ENCODE measurements around the gene DDTL. TPM values are rescaled to one million over a fixed set of nuclear protein-coding genes. Genes with fewer than 3 reads are reported as not detected.
"Not testable (repeated sequence)": the region's sequence is repeated elsewhere in the genome, so short reads cannot be mapped to it uniquely, and the experiment has no call there.

The DDTL gene
- total RNA-seq, 1 experiment from 2014 or later: 5.8 TPM

- no peak for TF ChIP-seq ZBTB21 (CRISPR knock-in tag; IDR thresholded peaks at IDR 0.05; ENCODE audit: borderline replicate concordance)
- no peak for TF ChIP-seq ZNF423 (CRISPR knock-in tag; IDR thresholded peaks at IDR 0.05)
These were observed 30.4 kb downstream of the DDTL start (continued) for GRCh38 chr22:23997092-23997491.

GRCh38 chr22:23999779-24000178 lies 33.1 kb downstream of the DDTL start:
- H3K9me3 Mint-ChIP-seq; H3K27ac Mint-ChIP-seq; ATAC-seq; H3K36me3 Mint-ChIP-seq; DNase-seq (ENCODE audit: low spot score); H3K4me3 Mint-ChIP-seq; CTCF ChIA-PET; H3K4me1 Mint-ChIP-seq; POLR2A ChIA-PET: not testable (repeated sequence)
- peaks cover 26% of the 10 kb centered on the region for H3K27me3 Mint-ChIP-seq (ENCODE audit: low read depth)

- H3K9me3 Mint-ChIP-seq: no peaks in the 10 kb centered on the region
These were observed 34.6 kb downstream of the DDTL start for GRCh38 chr22:24001314-24001713.

GRCh38 chr22:24002272-24002671 lies 35.6 kb downstream of the DDTL start:
- ATAC-seq (no peak), DNase-seq (ENCODE audit: low spot score) (no peak)
- Mint-ChIP-seq H3K27me3 (ENCODE audit: low read depth) (peaks cover 11% of the 10 kb centered on the region), H3K4me1 (peaks cover 5% of the 10 kb centered on the region), H3K9me3 (no peaks in the 10 kb centered on the region), H3K27ac (no peak overlapping the region), H3K36me3 (no peaks in the 10 kb centered on the region), H3K4me3 (no peak overlapping the region)
- POLR2A ChIA-PET: no interaction called here
- CTCF ChIA-PET: interaction anchor here (0.6 kb wide), 1 partner anchor 153 kb away, joined by 3 read pairs; no protein-coding TSS in a partner anchor
- TF ChIP-seq PRDM15 (CRISPR knock-in tag; IDR thresholded peaks at IDR 0.05) (no peak), NR2C2 (CRISPR knock-in tag; IDR thresholded peaks at IDR 0.05) (no peak), NFYB (CRISPR knock-in tag; conservative IDR thresholded peaks at IDR 0.05; ENCODE audit: low read depth) (no peak), NFE2L1 (CRISPR knock-in tag; IDR thresholded peaks at IDR 0.05) (no peak), ZNF219 (CRISPR knock-in tag; IDR thresholded peaks at IDR 0.05; ENCODE audit: borderline replicate concordance) (no peak), ZNF263 (CRISPR knock-in tag; IDR thresholded peaks at IDR 0.05; ENCODE audit: low read depth) (no peak), TCF7 (CRISPR knock-in tag; IDR thresholded peaks at IDR 0.05; ENCODE audit: low read depth) (no peak), CTCF (IDR thresholded peaks at IDR 0.05) (no peak)

More at GRCh38 chr22:24001314-24001713, 34.6 kb downstream of the DDTL start:
- no peaks in the 10 kb centered on the region for H3K36me3 Mint-ChIP-seq
- H3K27me3 Mint-ChIP-seq (ENCODE audit: low read depth): peaks cover 13% of the 10 kb centered on the region
- no peak overlapping the region for H3K27ac Mint-ChIP-seq
- H3K4me3 Mint-ChIP-seq: no peak overlapping the region
- ATAC-seq (peak; percentile 81), DNase-seq (ENCODE audit: low spot score) (peak; percentile 35)
- TF ChIP-seq ELF4 (CRISPR knock-in tag; IDR thresholded peaks at IDR 0.05; ENCODE audit: low read depth) (no peak), SP1 (CRISPR knock-in tag; conservative IDR thresholded peaks at IDR 0.05) (0 out of 2 replicates have a peak, but pooled peaks have one; percentile 32), USF1 (CRISPR knock-in tag; IDR thresholded peaks at IDR 0.05) (peak; percentile 26; the same call in 1 of the 2 replicates), CBFB (CRISPR knock-in tag; IDR thresholded peaks at IDR 0.05; ENCODE audit: low read depth) (no peak), USF2 (CRISPR knock-in tag; IDR thresholded peaks at IDR 0.05) (peak; percentile 50; the same call in 1 of the 2 replicates), ZNF219 (CRISPR knock-in tag; IDR thresholded peaks at IDR 0.05; ENCODE audit: borderline replicate concordance) (no peak), MAX (CRISPR knock-in tag; IDR thresholded peaks at IDR 0.05) (no peak), CREB1 (CRISPR knock-in tag; IDR thresholded peaks at IDR 0.05) (no peak), ZMAT4 (CRISPR knock-in tag; IDR thresholded peaks at IDR 0.05) (no peak), MXD4 (CRISPR knock-in tag; IDR thresholded peaks at IDR 0.05; ENCODE audit: borderline replicate concordance) (no peak), ZSCAN18 (CRISPR knock-in tag; IDR thresholded peaks at IDR 0.05) (no peak), ZNF423 (CRISPR knock-in tag; IDR thresholded peaks at IDR 0.05) (no peak), MYBL2 (CRISPR knock-in tag; IDR thresholded peaks at IDR 0.05) (no peak)
- peaks cover 5% of the 10 kb centered on the region for H3K4me1 Mint-ChIP-seq
- CTCF ChIA-PET: interaction anchor here (1.0 kb wide), 1 partner anchor 156 kb away, joined by 3 read pairs; no protein-coding TSS in a partner anchor
- POLR2A ChIA-PET: interaction anchor here (0.7 kb wide), 1 partner anchor 779 kb away, joined by 3 read pairs; no protein-coding TSS in a partner anchor
